ENCODE measurements around the gene DNAJA3. TPM values are rescaled to one million over a fixed set of nuclear protein-coding genes. Genes with fewer than 3 reads are reported as not detected.

DNAJA3 gene
- total RNA-seq, 6 experiments from 2014 or later = 40.8 to 54.4 (median 45.1) TPM

DNA sequence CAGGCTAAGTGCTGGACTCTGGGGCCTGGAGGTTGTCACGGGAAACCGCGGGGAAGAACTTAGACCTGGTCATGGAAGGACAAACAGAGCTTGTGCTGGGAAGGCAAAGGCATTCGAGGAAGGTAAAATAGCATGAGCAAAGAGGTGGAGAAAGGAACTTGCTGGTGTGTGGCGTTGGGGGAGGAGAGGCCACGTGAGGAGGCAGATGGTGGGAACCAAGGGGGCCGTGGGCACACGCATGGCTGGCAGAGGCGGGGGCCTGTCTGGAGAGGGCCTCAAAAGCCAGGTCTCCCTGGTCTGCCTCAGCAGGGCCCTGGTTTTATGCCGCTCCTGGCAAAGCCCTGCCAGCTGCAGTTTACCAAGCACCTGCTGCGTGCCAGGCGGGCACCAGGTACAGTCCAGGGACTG, 24.6 kb upstream of the DNAJA3 start:
- Mint-ChIP-seq H3K4me3 (no peak overlapping the region), H3K4me1 (ENCODE audit: low read depth) (0 out of 2 replicates have a peak, but pooled peaks cover 4% of the 10 kb centered on the region), H3K27ac (no peak overlapping the region; the same call in 1 of the 2 replicates), H3K27me3 (ENCODE audit: insufficient read depth) (peaks cover 2% of the 10 kb centered on the region; the same call in 1 of the 2 replicates), H3K9me3 (no peaks in the 10 kb centered on the region), H3K36me3 (ENCODE audit: low read depth) (peaks cover 14% of the 10 kb centered on the region; the same call in 1 of the 2 replicates)
- no peak for DNase-seq
- TF ChIP-seq, protein P1, sequence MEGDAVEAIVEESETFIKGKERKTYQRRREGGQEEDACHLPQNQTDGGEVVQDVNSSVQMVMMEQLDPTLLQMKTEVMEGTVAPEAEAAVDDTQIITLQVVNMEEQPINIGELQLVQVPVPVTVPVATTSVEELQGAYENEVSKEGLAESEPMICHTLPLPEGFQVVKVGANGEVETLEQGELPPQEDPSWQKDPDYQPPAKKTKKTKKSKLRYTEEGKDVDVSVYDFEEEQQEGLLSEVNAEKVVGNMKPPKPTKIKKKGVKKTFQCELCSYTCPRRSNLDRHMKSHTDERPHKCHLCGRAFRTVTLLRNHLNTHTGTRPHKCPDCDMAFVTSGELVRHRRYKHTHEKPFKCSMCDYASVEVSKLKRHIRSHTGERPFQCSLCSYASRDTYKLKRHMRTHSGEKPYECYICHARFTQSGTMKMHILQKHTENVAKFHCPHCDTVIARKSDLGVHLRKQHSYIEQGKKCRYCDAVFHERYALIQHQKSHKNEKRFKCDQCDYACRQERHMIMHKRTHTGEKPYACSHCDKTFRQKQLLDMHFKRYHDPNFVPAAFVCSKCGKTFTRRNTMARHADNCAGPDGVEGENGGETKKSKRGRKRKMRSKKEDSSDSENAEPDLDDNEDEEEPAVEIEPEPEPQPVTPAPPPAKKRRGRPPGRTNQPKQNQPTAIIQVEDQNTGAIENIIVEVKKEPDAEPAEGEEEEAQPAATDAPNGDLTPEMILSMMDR (IDR thresholded peaks at IDR 0.05) = no peak

DNA sequence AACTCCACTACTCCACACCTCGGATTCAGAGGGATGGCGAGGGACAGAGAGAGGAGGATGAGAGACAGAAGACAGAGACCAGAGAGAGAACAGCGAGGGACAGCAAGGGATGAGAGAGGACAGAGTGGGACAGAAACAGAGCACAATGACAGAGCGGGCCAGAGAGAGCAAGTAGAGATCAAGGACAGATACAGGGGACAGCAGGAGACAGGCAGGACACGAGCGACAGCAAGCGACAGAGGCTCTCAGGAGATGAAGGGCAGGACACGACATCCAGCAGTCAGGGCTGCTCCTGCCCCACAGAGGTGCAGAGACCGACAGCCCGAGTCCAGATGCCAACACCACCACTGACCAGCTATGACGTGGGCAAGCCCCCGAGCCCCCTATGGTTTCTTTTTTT, 24.2 kb upstream of the DNAJA3 start:
- no peak overlapping the region; the same call in 1 of the 2 replicates for H3K27ac Mint-ChIP-seq

DNA sequence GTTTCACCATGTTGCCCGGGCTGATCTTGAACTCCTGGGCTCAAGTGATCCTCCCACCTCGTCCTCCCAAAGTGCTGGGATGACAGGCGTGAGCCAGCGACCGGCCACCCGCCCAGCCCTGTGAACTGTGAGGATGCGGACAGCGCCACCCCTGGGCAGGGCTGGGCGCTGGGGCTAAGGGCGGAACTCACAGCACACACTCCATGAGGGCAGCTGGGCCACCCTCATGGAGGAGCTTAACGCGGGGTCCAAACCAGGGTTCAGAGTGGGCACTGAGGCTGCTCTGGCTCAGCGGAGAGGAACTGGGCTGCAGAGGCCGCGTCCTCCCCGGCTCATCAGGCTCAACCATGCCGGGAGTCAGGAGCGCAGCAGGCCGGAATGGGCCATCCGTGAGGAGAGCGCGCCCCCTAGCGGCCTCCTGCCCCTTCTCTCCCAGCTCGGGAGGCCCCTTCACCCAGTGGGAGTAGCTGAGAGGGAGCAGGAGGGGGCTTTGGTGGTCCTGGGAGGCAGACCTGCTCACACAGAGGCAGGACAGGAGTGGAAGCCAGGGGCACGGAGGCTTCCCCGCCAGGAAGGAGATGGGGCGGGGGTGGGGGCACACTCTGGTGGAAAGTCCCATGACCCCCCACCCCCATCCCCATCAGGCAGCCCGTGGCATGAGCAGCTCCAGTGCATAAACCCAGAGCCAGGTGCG, 23.1 kb upstream of the DNAJA3 start:
- H3K27me3 Mint-ChIP-seq (ENCODE audit: insufficient read depth) = peaks cover 2% of the 10 kb centered on the region; the same call in 1 of the 2 replicates
- peak; percentile 63 for DNase-seq
- H3K4me3 Mint-ChIP-seq = no peak overlapping the region
- H3K27ac Mint-ChIP-seq = no peak overlapping the region
- TF ChIP-seq, protein P1 (IDR thresholded peaks at IDR 0.05) = peak; percentile 98
- H3K4me1 Mint-ChIP-seq (ENCODE audit: low read depth) = 0 out of 2 replicates have a peak, but pooled peaks cover 4% of the 10 kb centered on the region
- H3K36me3 Mint-ChIP-seq (ENCODE audit: low read depth) = peaks cover 14% of the 10 kb centered on the region; the same call in 1 of the 2 replicates
- H3K9me3 Mint-ChIP-seq = no peaks in the 10 kb centered on the region

More for the DNA sequence above, 24.2 kb upstream of the DNAJA3 start:
- no peak overlapping the region for H3K4me3 Mint-ChIP-seq
- H3K27me3 Mint-ChIP-seq (ENCODE audit: insufficient read depth) = peaks cover 2% of the 10 kb centered on the region; the same call in 1 of the 2 replicates
- TF ChIP-seq, protein P1 (IDR thresholded peaks at IDR 0.05) = no peak
- H3K36me3 Mint-ChIP-seq (ENCODE audit: low read depth) = peaks cover 14% of the 10 kb centered on the region; the same call in 1 of the 2 replicates
- DNase-seq = no peak
- H3K4me1 Mint-ChIP-seq (ENCODE audit: low read depth) = 0 out of 2 replicates have a peak, but pooled peaks cover 4% of the 10 kb centered on the region
- H3K9me3 Mint-ChIP-seq = no peaks in the 10 kb centered on the region

DNA sequence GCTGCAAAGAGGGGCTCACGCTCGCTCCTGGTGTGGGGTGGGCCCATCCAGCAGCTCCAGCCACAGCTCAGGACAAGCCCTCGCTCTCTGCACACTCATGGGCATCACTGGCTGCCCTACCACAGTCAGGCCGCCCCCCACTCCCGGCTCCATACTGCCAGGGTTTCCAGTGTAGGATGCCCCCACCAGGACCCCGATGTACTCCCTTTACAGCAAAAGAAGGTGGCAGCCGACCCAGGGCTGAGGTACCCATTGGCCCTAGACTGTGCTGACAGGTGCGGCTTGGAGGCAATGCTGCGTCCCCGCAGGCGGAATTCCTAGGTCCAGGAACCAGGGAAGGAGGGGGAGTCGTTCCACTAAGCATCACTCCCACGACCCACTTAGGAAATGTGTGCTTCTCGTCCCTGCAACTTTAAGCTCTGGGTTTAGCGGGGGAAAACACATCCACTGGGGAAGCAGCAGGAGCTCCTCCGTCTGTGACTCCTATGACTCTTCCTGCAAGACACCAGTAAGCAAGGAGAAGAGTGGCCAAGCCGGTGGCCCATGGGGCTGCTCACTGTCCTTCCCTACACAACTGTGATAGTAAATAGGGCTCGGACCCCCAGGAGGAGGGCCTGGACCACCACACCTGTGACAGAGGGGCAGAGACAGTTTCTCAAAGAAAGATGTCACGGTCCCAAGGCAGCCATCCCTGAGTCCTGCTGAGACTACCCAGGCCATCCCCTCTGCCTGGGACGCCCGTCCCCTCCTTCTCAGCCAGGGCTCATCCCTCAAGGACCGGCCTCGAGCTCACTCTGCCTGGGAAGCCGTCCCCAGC, 22.3 kb upstream of the DNAJA3 start:
- Mint-ChIP-seq H3K27me3 (ENCODE audit: insufficient read depth) (peaks cover 2% of the 10 kb centered on the region; the same call in 1 of the 2 replicates), H3K27ac (no peak overlapping the region), H3K4me1 (ENCODE audit: low read depth) (peaks cover 11% of the 10 kb centered on the region), H3K4me3 (no peak overlapping the region), H3K9me3 (no peaks in the 10 kb centered on the region), H3K36me3 (ENCODE audit: low read depth) (peaks cover 14% of the 10 kb centered on the region; the same call in 1 of the 2 replicates)
- DNase-seq = no peak
- TF ChIP-seq, protein P1 (IDR thresholded peaks at IDR 0.05) = no peak

DNA sequence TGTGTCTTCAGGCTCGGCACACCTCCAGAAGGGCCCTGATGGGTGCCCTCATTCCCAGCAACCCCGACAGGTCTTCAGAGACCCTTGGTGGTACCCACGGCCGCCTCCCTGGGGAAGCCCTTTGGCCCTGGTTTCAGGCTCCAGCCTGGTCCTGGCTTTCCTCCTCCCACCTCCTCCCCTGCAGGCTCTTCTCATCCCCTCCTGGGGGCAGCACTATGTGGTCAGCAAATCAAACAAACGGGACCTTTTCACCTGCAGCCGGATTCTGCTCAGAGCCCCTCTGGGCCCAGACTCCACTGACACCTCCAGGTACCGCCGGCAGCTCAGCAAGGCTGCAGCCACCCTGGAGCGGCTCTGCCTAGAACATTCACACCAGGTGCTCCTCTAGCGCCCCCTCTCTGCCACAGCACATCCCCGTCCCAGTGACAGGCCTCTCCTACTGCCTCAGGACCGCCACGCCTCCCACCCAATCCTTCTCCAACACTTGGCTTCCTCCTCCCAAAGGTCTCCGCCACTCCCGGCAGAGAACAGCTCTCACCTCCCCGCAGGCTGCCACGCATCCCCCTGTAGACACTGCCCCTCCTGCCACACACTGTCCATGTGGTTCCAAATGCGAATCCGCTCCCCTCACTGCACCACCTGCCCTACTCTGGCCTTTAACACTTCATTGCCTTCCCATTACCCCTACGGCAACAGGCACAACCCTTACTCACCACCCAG, 21.3 kb upstream of the DNAJA3 start:
- Mint-ChIP-seq H3K27me3 (ENCODE audit: insufficient read depth) (peaks cover 2% of the 10 kb centered on the region; the same call in 1 of the 2 replicates), H3K4me3 (no peak overlapping the region), H3K27ac (peak overlapping the region; percentile 32), H3K9me3 (no peaks in the 10 kb centered on the region), H3K36me3 (ENCODE audit: low read depth) (peaks cover 14% of the 10 kb centered on the region; the same call in 1 of the 2 replicates), H3K4me1 (ENCODE audit: low read depth) (peaks cover 21% of the 10 kb centered on the region)
- peak; percentile 26 for DNase-seq
- TF ChIP-seq, protein P1 (IDR thresholded peaks at IDR 0.05) = peak; percentile 86
